OCI-LY3 (cell line): ENCODE measurements around the gene PTPRT.

Experiments
- EZH2phosphoT487 ChIP-seq: fragments of 200-600 bp; shearing (Covaris generic); IDR thresholded peaks from 2 replicates; pipeline ENCODE4 v1.6.1; 2018; ENCODE audit warnings: antibody characterized with exemption, mixed run types, low read depth
- TF ChIP-seq, protein P1 (sequence below): fragments of 200-600, 300-600 bp; sonication (generic); IDR thresholded peaks from 2 replicates; pipeline ENCODE4 v1.5.1; 2014; ENCODE audit warnings: antibody characterized with exemption, low read length, low read depth

DNA sequence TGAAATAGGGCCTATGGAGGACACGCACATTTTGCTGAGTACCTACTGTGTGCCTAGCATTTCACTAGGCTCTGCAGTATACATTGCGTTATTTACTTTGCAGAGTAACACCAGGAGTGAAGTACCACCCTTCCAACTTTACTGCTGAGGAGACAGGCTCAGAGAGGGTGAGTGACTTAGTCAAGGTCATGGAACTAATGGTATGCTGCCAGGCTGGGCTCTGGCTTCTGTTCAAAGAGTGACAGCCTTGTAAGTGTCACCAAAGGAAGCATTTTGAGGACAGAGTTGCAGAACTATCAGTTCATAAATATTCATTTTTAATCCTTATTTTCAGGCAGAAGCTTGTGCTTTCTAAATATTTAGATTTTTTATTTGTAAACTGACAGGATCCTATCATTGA, 816.7 kb downstream of the PTPRT start:
- TF ChIP-seq, protein P1, sequence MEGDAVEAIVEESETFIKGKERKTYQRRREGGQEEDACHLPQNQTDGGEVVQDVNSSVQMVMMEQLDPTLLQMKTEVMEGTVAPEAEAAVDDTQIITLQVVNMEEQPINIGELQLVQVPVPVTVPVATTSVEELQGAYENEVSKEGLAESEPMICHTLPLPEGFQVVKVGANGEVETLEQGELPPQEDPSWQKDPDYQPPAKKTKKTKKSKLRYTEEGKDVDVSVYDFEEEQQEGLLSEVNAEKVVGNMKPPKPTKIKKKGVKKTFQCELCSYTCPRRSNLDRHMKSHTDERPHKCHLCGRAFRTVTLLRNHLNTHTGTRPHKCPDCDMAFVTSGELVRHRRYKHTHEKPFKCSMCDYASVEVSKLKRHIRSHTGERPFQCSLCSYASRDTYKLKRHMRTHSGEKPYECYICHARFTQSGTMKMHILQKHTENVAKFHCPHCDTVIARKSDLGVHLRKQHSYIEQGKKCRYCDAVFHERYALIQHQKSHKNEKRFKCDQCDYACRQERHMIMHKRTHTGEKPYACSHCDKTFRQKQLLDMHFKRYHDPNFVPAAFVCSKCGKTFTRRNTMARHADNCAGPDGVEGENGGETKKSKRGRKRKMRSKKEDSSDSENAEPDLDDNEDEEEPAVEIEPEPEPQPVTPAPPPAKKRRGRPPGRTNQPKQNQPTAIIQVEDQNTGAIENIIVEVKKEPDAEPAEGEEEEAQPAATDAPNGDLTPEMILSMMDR = no peak
- no peak for TF ChIP-seq EZH2phosphoT487
